Naive thymus-derived CD8-positive, alpha-beta T cell (primary cell): ENCODE data around the gene CRHR1. TPM values are rescaled to one million over a fixed set of nuclear protein-coding genes. Genes with fewer than 3 reads are reported as not detected.
A peak's percentile ranks its signal among the peaks of the same experiment; 100 is the strongest.

Source experiments
- ATAC-seq, 2 donors: fragments of 150-1000 bp; cut with Tn5 transposase in 1 of 2; sonication (Bioruptor Pico), chemical (Tn5 transposase) in 1 of 2; 1 replicate in 1 of 2; 2 replicates in 1 of 2; pipeline ENCODE4 v1.10.0; 2021; ENCODE audit warnings: mild to moderate bottlenecking in 2 of 2, moderate library complexity in 2 of 2
- POLR2A ChIA-PET: fragments of 350-600 bp; sonication (Branson Sonifier 250); formaldehyde crosslinking; loops from one replicate; lab custom pipeline; 2021; ENCODE audit warnings: antibody characterized with exemption; lab: Charles Lee
- DNase-seq, 10 donors: peaks; one replicate each; pipeline versions ENCODE4 v3.0.0 to v3.0.0-alpha.2; 2020 to 2022
- H3K27ac Mint-ChIP-seq, 10 donors: one replicate each; pipeline ENCODE4 v1.8.0; 2020 to 2022; ENCODE audit warnings: mild to moderate bottlenecking in 10 of 10, mixed read lengths in 10 of 10, moderate library complexity in 4 of 10, inconsistent platforms in 1 of 10
- H3K27me3 Mint-ChIP-seq, 5 donors: one replicate each; pipeline ENCODE4 v1.8.0; 2021 to 2022; ENCODE audit warnings: mixed read lengths in 5 of 5
- H3K36me3 Mint-ChIP-seq, 3 donors: one replicate each; pipeline ENCODE4 v1.8.0; 2020 to 2022; ENCODE audit warnings: mixed read lengths in 3 of 3, mild to moderate bottlenecking in 2 of 3, inconsistent platforms in 1 of 3
- H3K4me1 Mint-ChIP-seq, 4 donors: one replicate each; pipeline ENCODE4 v1.8.0; 2021 to 2022; ENCODE audit warnings: mixed read lengths in 4 of 4
- H3K4me3 Mint-ChIP-seq, 10 donors: one replicate each; pipeline ENCODE4 v1.8.0; 2020 to 2022; ENCODE audit warnings: mild to moderate bottlenecking in 10 of 10, mixed read lengths in 10 of 10, moderate library complexity in 6 of 10, inconsistent platforms in 1 of 10
- H3K9me3 Mint-ChIP-seq, 9 donors: one replicate each; pipeline ENCODE4 v1.8.0; 2020 to 2022; ENCODE audit warnings: mixed read lengths in 9 of 9, mild to moderate bottlenecking in 3 of 9, inconsistent platforms in 1 of 9, moderate library complexity in 1 of 9
- polyA plus RNA-seq, 3 donors: library from polyadenylated mRNA; unstranded; fragments of 300-500 nt; fragmentation: Illumina TruSeq; gene quantifications; one replicate each; pipeline ENCODE4 v1.2.3, GENCODE V29; 2021
- total RNA-seq, 8 experiments: library from RNA in 2 of 8; stranded (reverse) in 2 of 8; gene quantifications; one replicate each; pipeline ENCODE4 v1.2.3 and lab custom pipeline; 2021 to 2026

The CRHR1 gene
- total and polyA plus RNA-seq, 5 experiments from 2014 or later, result not detected

DNA sequence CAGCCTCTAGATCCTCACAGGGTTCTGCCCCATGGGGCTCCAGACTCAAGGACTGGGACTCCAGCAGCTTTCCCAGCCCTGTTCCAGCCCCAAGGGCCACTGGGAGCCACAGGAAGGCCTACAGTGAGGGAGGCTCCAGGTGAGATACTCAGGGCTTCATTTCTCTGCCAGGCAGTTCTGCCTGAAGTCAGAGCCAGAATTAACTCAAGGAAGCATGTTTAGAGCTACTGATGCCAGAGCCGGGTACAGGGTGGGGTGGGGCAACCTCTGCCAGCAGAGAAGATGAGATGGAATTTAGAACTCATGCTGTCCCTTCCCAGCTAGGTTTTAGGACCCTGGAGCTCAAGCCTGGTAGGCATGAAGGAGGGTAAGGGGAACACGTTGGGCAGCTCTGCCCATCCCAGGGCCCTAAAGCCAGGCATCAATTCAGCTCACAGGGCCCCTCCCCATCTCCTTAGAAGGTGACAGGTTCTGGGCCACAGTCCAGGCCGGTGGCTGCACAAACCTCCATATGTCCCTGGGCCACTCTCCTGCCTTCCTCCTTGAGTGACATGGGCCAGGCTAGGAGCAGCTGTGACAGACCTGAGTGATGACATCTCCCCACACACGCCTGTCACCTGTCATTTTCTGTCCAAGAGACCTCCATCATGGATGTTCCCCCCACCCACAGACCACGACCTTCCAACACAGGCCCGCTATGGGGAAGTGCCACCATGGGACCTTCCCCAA lies 36.1 kb downstream of the CRHR1 start:
- Mint-ChIP-seq H3K27me3 (peaks cover 0 to 2% (median 0%) of the 10 kb centered on the region in 5 donors), H3K4me3 (no peak overlapping the region), H3K36me3 (no peaks in the 10 kb centered on the region), H3K27ac (peak overlapping the region in 1 of 10 donors; percentile 8), H3K4me1 (peaks cover 0 to 3% (median 0%) of the 10 kb centered on the region in 4 donors), H3K9me3 (no peaks in the 10 kb centered on the region)
- no peak for DNase-seq
- POLR2A ChIA-PET, result no interaction called here
- ATAC-seq, result no peak

GRCh38 chr17:45821147-45821546 lies 37.0 kb downstream of the CRHR1 start:
- H3K9me3 Mint-ChIP-seq, result no peaks in the 10 kb centered on the region
- H3K4me1 Mint-ChIP-seq, result peaks cover 0 to 3% (median 0%) of the 10 kb centered on the region in 4 donors
- ATAC-seq (no peak), DNase-seq (no peak)
- POLR2A ChIA-PET, result no interaction called here
- no peaks in the 10 kb centered on the region for H3K36me3 Mint-ChIP-seq
- no peak overlapping the region for H3K4me3 Mint-ChIP-seq
- peaks cover 0 to 2% (median 0%) of the 10 kb centered on the region in 5 donors for H3K27me3 Mint-ChIP-seq
- no peak overlapping the region for H3K27ac Mint-ChIP-seq

GRCh38 chr17:45823598-45823997 lies 39.5 kb downstream of the CRHR1 start:
- H3K4me1 Mint-ChIP-seq, result peaks cover 0 to 3% (median 0%) of the 10 kb centered on the region in 4 donors
- peak; percentile 68 to 78 for ATAC-seq

DNA sequence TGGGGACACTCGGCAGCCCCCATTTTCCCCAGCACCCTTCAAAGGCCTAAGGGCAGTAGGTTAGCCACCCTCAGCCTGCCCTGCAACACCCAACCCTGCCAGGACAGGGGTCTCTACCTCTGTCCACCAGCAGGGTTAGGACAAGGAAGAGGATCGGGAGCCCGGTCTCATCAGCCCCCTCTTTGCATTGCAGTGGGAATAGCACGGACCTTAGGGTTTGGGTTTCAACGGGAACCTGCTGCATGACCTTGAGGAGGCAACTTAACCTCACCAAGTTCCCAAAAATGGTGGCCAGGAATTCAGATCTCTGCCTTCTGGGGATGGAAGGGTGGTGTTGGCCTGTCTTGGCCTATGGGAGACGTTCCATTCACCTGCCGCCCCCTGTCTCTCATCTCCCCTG lies 40.4 kb downstream of the CRHR1 start:
- ATAC-seq, result no peak

More at GRCh38 chr17:45823598-45823997, 39.5 kb downstream of the CRHR1 start:
- H3K27me3 Mint-ChIP-seq, result peaks cover 0 to 4% (median 2%) of the 10 kb centered on the region in 5 donors
- DNase-seq, result peak in 2 of 10 donors; percentile 18 to 31
- H3K27ac Mint-ChIP-seq, result peak overlapping the region in 1 of 10 donors; percentile 11
- POLR2A ChIA-PET, result no interaction called here
- H3K36me3 Mint-ChIP-seq, result no peaks in the 10 kb centered on the region
- peak overlapping the region in 3 of 10 donors; percentile 11 to 56 (median 25) for H3K4me3 Mint-ChIP-seq
- H3K9me3 Mint-ChIP-seq, result no peaks in the 10 kb centered on the region

GRCh38 chr17:45824901-45825492 lies 40.9 kb downstream of the CRHR1 start:
- POLR2A ChIA-PET, result no interaction called here
- DNase-seq, result no peak

More for the DNA sequence above, 40.4 kb downstream of the CRHR1 start:
- peaks cover 0 to 10% (median 3%) of the 10 kb centered on the region in 5 donors for H3K27me3 Mint-ChIP-seq
- no peak overlapping the region for H3K27ac Mint-ChIP-seq
- H3K4me1 Mint-ChIP-seq, result peaks cover 0 to 3% (median 0%) of the 10 kb centered on the region in 4 donors
- POLR2A ChIA-PET, result no interaction called here
- no peaks in the 10 kb centered on the region for H3K36me3 Mint-ChIP-seq
- no peak for DNase-seq
- no peak overlapping the region for H3K4me3 Mint-ChIP-seq
- H3K9me3 Mint-ChIP-seq, result no peaks in the 10 kb centered on the region

GRCh38 chr17:45825792-45826191 lies 41.7 kb downstream of the CRHR1 start:
- DNase-seq (no peak), ATAC-seq (no peak)
- peaks cover 0 to 3% (median 0%) of the 10 kb centered on the region in 4 donors for H3K4me1 Mint-ChIP-seq
- no peak overlapping the region for H3K4me3 Mint-ChIP-seq
- no peak overlapping the region for H3K27ac Mint-ChIP-seq
- H3K9me3 Mint-ChIP-seq, result no peaks in the 10 kb centered on the region
- POLR2A ChIA-PET, result no interaction called here
- H3K36me3 Mint-ChIP-seq, result no peaks in the 10 kb centered on the region
- peaks cover 0 to 10% (median 3%) of the 10 kb centered on the region in 5 donors for H3K27me3 Mint-ChIP-seq

More at GRCh38 chr17:45824901-45825492, 40.9 kb downstream of the CRHR1 start:
- peaks cover 0 to 3% (median 0%) of the 10 kb centered on the region in 4 donors for H3K4me1 Mint-ChIP-seq
- peaks cover 0 to 10% (median 3%) of the 10 kb centered on the region in 5 donors for H3K27me3 Mint-ChIP-seq
- H3K27ac Mint-ChIP-seq, result no peak overlapping the region
- ATAC-seq, result no peak
- no peaks in the 10 kb centered on the region for H3K36me3 Mint-ChIP-seq
- H3K9me3 Mint-ChIP-seq, result no peaks in the 10 kb centered on the region
- no peak overlapping the region for H3K4me3 Mint-ChIP-seq

DNA sequence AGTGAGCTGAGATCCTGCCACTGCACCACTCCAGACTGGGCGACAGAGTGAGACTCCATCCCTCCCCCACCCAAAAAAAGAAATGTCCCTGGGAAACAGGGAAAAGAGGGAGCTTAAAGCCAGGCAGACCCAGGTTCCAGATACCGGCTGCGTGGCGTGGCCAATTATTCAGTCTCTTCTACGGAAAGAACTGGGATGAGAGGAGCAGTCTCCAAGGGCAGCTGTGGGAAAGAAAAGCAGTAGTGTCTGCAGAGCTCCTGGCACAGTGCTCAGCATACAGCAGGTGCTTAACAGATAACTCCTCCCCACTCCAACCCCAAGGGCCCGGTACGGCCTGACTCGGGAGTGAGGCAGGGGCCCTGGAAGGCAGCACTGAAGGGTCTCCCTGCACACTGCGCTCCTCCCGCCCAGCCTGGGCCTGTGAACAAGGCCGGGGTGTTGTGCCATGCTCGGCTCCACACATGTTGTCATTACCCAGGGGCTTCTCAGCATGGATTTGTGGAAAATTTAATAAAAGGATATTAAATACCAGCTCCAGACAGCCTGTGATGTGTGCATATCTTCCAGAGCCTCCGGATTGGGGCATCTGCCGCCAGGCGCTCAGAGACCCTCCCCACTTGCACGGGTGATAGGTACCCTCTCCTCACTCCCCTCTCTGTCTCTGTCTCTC lies 42.9 kb downstream of the CRHR1 start:
- POLR2A ChIA-PET, result interaction anchor here (0.9 kb wide), 1 partner anchor 18 kb away, joined by 3 read pairs; no protein-coding TSS in a partner anchor
- peaks cover 0 to 3% (median 0%) of the 10 kb centered on the region in 4 donors for H3K4me1 Mint-ChIP-seq
- peaks cover 0 to 10% (median 3%) of the 10 kb centered on the region in 5 donors for H3K27me3 Mint-ChIP-seq
- no peaks in the 10 kb centered on the region for H3K36me3 Mint-ChIP-seq
- ATAC-seq (no peak), DNase-seq (no peak)
- peak overlapping the region in 2 of 10 donors; percentile 50 to 56 for H3K27ac Mint-ChIP-seq
- no peaks in the 10 kb centered on the region for H3K9me3 Mint-ChIP-seq
- H3K4me3 Mint-ChIP-seq, result no peak overlapping the region

GRCh38 chr17:45828171-45828570 lies 44.1 kb downstream of the CRHR1 start:
- no peaks in the 10 kb centered on the region for H3K36me3 Mint-ChIP-seq
- DNase-seq, result no peak
- peaks cover 0 to 10% (median 3%) of the 10 kb centered on the region in 5 donors for H3K27me3 Mint-ChIP-seq
- no peak overlapping the region for H3K4me3 Mint-ChIP-seq
- POLR2A ChIA-PET, result no interaction called here
- peaks cover 0 to 3% (median 0%) of the 10 kb centered on the region in 4 donors for H3K4me1 Mint-ChIP-seq
- no peak for ATAC-seq
- H3K9me3 Mint-ChIP-seq, result no peaks in the 10 kb centered on the region
- H3K27ac Mint-ChIP-seq, result peak overlapping the region in 2 of 10 donors; percentile 29 to 53

DNA sequence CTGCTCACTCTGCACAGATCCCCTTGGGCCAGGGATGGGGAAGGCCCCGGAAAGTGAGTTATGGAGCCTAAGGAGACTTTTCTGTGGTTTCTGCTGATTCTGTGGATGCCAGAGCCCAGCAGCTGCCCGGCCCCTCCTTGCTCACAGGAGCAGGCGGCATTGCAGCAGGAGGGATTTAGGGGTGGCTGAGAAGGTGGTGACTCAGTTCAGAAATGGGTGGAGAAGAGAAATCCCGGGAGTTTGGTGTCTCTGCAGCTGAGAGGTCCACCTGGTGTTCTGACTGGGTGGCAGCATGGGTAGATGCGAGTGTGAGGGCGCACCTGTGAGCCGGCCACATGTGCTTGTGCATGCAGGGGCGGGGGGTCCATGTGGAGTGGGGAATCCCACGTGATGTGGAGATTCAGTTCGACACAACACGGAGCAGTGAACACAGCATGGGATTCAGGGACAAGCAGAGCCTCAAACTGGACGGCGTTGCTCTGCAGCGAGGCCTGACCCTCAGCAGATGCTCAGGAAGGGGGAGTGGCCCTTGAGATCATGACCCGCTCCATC lies 44.5 kb downstream of the CRHR1 start:
- Mint-ChIP-seq H3K9me3 (no peaks in the 10 kb centered on the region), H3K36me3 (no peaks in the 10 kb centered on the region), H3K4me3 (no peak overlapping the region), H3K27ac (peak overlapping the region in 2 of 10 donors; percentile 8 to 29), H3K4me1 (peaks cover 0 to 3% (median 0%) of the 10 kb centered on the region in 4 donors), H3K27me3 (peaks cover 0 to 10% (median 3%) of the 10 kb centered on the region in 5 donors)
- no peak for ATAC-seq
- POLR2A ChIA-PET, result no interaction called here
- DNase-seq, result no peak

DNA sequence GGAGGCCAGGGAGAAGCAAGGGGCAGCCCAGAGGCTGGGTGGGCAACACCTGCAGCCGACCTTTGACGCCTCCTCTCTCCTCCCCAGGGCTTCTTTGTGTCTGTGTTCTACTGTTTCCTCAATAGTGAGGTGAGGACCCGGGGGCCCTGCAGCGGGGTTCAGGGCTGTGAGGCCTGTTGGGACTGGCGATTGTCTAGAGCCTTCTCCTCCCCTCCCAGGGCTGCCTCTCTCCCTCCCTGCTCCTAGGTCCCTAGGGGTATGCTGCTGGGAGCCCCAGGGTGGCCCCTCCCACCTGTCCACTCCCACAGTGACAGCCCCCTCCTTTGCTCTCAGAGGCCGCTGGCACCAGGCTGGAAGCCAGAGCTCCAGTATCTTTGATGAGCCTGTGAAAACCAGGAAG lies 49.8 kb downstream of the CRHR1 start:
- Mint-ChIP-seq H3K36me3 (no peaks in the 10 kb centered on the region), H3K27ac (no peak overlapping the region), H3K27me3 (peaks cover 0 to 3% (median 0%) of the 10 kb centered on the region in 5 donors), H3K9me3 (no peaks in the 10 kb centered on the region), H3K4me1 (no peaks in the 10 kb centered on the region), H3K4me3 (no peak overlapping the region)
- ATAC-seq, result no peak
- DNase-seq, result no peak
- POLR2A ChIA-PET, result no interaction called here

GRCh38 chr17:45834471-45835396 lies 50.6 kb downstream of the CRHR1 start:
- DNase-seq (no peak), ATAC-seq (no peak)
- Mint-ChIP-seq H3K27ac (no peak overlapping the region), H3K4me3 (no peak overlapping the region), H3K36me3 (no peaks in the 10 kb centered on the region), H3K4me1 (no peaks in the 10 kb centered on the region), H3K9me3 (no peaks in the 10 kb centered on the region), H3K27me3 (peaks cover 0 to 3% (median 0%) of the 10 kb centered on the region in 5 donors)
- POLR2A ChIA-PET, result no interaction called here

GRCh38 chr17:45835481-45835880 lies 51.4 kb downstream of the CRHR1 start:
- Mint-ChIP-seq H3K27ac (no peak overlapping the region), H3K4me3 (no peak overlapping the region)

More at GRCh38 chr17:45835481-45835880, 51.4 kb downstream of the CRHR1 start:
- POLR2A ChIA-PET, result no interaction called here
- DNase-seq (no peak), ATAC-seq (no peak)
- H3K4me1 Mint-ChIP-seq, result no peaks in the 10 kb centered on the region
- no peaks in the 10 kb centered on the region for H3K36me3 Mint-ChIP-seq
- H3K27me3 Mint-ChIP-seq, result peaks cover 0 to 4% (median 0%) of the 10 kb centered on the region in 5 donors
- H3K9me3 Mint-ChIP-seq, result no peaks in the 10 kb centered on the region
